ENCODE results near the gene ADARB1. TPM values are rescaled to one million over a fixed set of nuclear protein-coding genes. Genes with fewer than 3 reads are reported as not detected.
A peak's percentile ranks its signal among the peaks of the same experiment; 100 is the strongest.

Gene ADARB1
- total RNA-seq, 1 experiment from 2014 or later, result 14.1 TPM

GRCh38 chr21:45209046-45209445 lies 134.7 kb downstream of the ADARB1 start:
- no peak overlapping the region for H2AFZ ChIP-seq (ENCODE audit: low read length)
- BruUV-seq (replicated peaks), result no TSS peak

GRCh38 chr21:45209685-45210284 lies 135.4 kb downstream of the ADARB1 start:
- BruUV-seq (replicated peaks), result no TSS peak
- Histone ChIP-seq H3K4me3 (ENCODE audit: low read length) (no peak overlapping the region), H2AFZ (ENCODE audit: low read length) (no peak overlapping the region), H4K20me1 (ENCODE audit: low read length) (no peaks in the 10 kb centered on the region), H3K9ac (ENCODE audit: low read length) (no peak overlapping the region), H3K9me2 (replicated peaks; ENCODE audit: low read length) (no peaks in the 10 kb centered on the region), H3K36me3 (ENCODE audit: low read depth, low read length) (no peaks in the 10 kb centered on the region), H3F3A (ENCODE audit: low read length, unreplicated experiment) (no peaks in the 10 kb centered on the region), H3K79me2 (ENCODE audit: low read length) (no peaks in the 10 kb centered on the region), H3K27ac (ENCODE audit: low read length) (no peak overlapping the region), H3K4me1 (ENCODE audit: insufficient read depth, low read length) (0 out of 2 replicates have a peak, but pooled peaks cover 7% of the 10 kb centered on the region), H3K27me3 (ENCODE audit: low read length) (no peaks in the 10 kb centered on the region), H3K9me3 (ENCODE audit: low read length) (no peaks in the 10 kb centered on the region), H3K4me2 (ENCODE audit: low read length) (no peak overlapping the region)
- TF ChIP-seq EZH2phosphoT487 (IDR thresholded peaks at IDR 0.05; ENCODE audit: borderline replicate concordance, low read length) (no peak), CTCF (conservative IDR thresholded peaks at IDR 0.05; ENCODE audit: low read depth, low read length) (no peak)
- ATAC-seq (no peak), DNase-seq (no peak)
- CTCF ChIA-PET, result no interaction called here
- POLR2A ChIA-PET (ENCODE audit: unreplicated experiment), result no interaction called here
- intact Hi-C loops (cut with micrococcal nuclease), result no loop called here

More at GRCh38 chr21:45209046-45209445, 134.7 kb downstream of the ADARB1 start:
- H3K27me3 ChIP-seq (ENCODE audit: low read length), result no peaks in the 10 kb centered on the region
- no peak overlapping the region for H3K4me2 ChIP-seq (ENCODE audit: low read length)
- H3K27ac ChIP-seq (ENCODE audit: low read length), result no peak overlapping the region
- ChIA-PET POLR2A (ENCODE audit: unreplicated experiment) (no interaction called here), CTCF (no interaction called here)
- H3K36me3 ChIP-seq (ENCODE audit: low read depth, low read length), result no peaks in the 10 kb centered on the region
- H3K9ac ChIP-seq (ENCODE audit: low read length), result no peak overlapping the region
- no peaks in the 10 kb centered on the region for H3K79me2 ChIP-seq (ENCODE audit: low read length)
- H3K9me3 ChIP-seq (ENCODE audit: low read length), result no peaks in the 10 kb centered on the region
- no peaks in the 10 kb centered on the region for H4K20me1 ChIP-seq (ENCODE audit: low read length)
- no peaks in the 10 kb centered on the region for H3F3A ChIP-seq (ENCODE audit: low read length, unreplicated experiment)
- DNase-seq (peak; percentile 42), ATAC-seq (0 out of 2 replicates have a peak, but pooled peaks have one; percentile 18)
- intact Hi-C loops (cut with micrococcal nuclease), result no loop called here
- H3K4me1 ChIP-seq (ENCODE audit: insufficient read depth, low read length), result 0 out of 2 replicates have a peak, but pooled peaks cover 7% of the 10 kb centered on the region
- H3K4me3 ChIP-seq (ENCODE audit: low read length), result no peak overlapping the region
- H3K9me2 ChIP-seq (replicated peaks; ENCODE audit: low read length), result no peaks in the 10 kb centered on the region
- TF ChIP-seq CTCF (conservative IDR thresholded peaks at IDR 0.05; ENCODE audit: low read depth, low read length) (no peak), EZH2 (IDR thresholded peaks at IDR 0.05; ENCODE audit: low read length, unreplicated experiment) (no peak), EZH2phosphoT487 (IDR thresholded peaks at IDR 0.05; ENCODE audit: borderline replicate concordance, low read length) (no peak)

GRCh38 chr21:45210461-45210983 lies 136.1 kb downstream of the ADARB1 start:
- no peaks in the 10 kb centered on the region for H4K20me1 ChIP-seq (ENCODE audit: low read length)
- no peaks in the 10 kb centered on the region for H3K36me3 ChIP-seq (ENCODE audit: low read depth, low read length)
- H3K9me3 ChIP-seq (ENCODE audit: low read length), result no peaks in the 10 kb centered on the region
- ATAC-seq (no peak), DNase-seq (no peak)
- H3K4me2 ChIP-seq (ENCODE audit: low read length), result no peak overlapping the region
- ChIA-PET CTCF (no interaction called here), POLR2A (ENCODE audit: unreplicated experiment) (no interaction called here)
- H3K27me3 ChIP-seq (ENCODE audit: low read length), result no peaks in the 10 kb centered on the region
- no peak overlapping the region for H2AFZ ChIP-seq (ENCODE audit: low read length)
- H3K4me3 ChIP-seq (ENCODE audit: low read length), result no peak overlapping the region
- BruUV-seq (replicated peaks), result no TSS peak
- TF ChIP-seq CTCF (conservative IDR thresholded peaks at IDR 0.05; ENCODE audit: low read depth, low read length), result no peak
- no peak for TF ChIP-seq EZH2 (IDR thresholded peaks at IDR 0.05; ENCODE audit: low read length, unreplicated experiment)
- no peak for TF ChIP-seq EZH2phosphoT487 (IDR thresholded peaks at IDR 0.05; ENCODE audit: borderline replicate concordance, low read length)
- intact Hi-C loops (cut with micrococcal nuclease), result no loop called here
- no peak overlapping the region for H3K9ac ChIP-seq (ENCODE audit: low read length)
- H3K79me2 ChIP-seq (ENCODE audit: low read length), result no peaks in the 10 kb centered on the region
- H3F3A ChIP-seq (ENCODE audit: low read length, unreplicated experiment), result no peaks in the 10 kb centered on the region
- H3K9me2 ChIP-seq (replicated peaks; ENCODE audit: low read length), result no peaks in the 10 kb centered on the region
- H3K4me1 ChIP-seq (ENCODE audit: insufficient read depth, low read length), result 0 out of 2 replicates have a peak, but pooled peaks cover 7% of the 10 kb centered on the region
- H3K27ac ChIP-seq (ENCODE audit: low read length), result no peak overlapping the region

Data from PC-3 (cell line).